ENCODE results near the gene HPN.
"Not testable (repeated sequence)": the region's sequence is repeated elsewhere in the genome, so short reads cannot be mapped to it uniquely, and the experiment has no call there.

HPN gene

GRCh38 chr19:35038623-35039512, 2.7 kb upstream of the HPN start:
- Histone ChIP-seq H3K4me3 (no peak overlapping the region), H3K27ac (no peak overlapping the region)

GRCh38 chr19:35039881-35040825, 1.4 kb upstream of the HPN start:
- peak overlapping the region in 11 of 21 experiments; percentile 3 to 63 (median 42) for H3K27ac ChIP-seq
- peak overlapping the region in 3 of 7 experiments; percentile 2 to 29 (median 22) for H3K4me3 ChIP-seq

- peak overlapping the region in 3 of 7 experiments; percentile 1 to 29 (median 22) for H3K4me3 ChIP-seq
- H3K27ac ChIP-seq = peak overlapping the region in 13 of 21 experiments; percentile 1 to 63 (median 42)
These were observed 534 bp upstream of the HPN start for GRCh38 chr19:35040826-35041547.

- no peak overlapping the region for H3K27ac ChIP-seq
- H3K4me3 ChIP-seq = no peak overlapping the region
These were observed 672 bp downstream of the HPN start for GRCh38 chr19:35042056-35042730.

DNA sequence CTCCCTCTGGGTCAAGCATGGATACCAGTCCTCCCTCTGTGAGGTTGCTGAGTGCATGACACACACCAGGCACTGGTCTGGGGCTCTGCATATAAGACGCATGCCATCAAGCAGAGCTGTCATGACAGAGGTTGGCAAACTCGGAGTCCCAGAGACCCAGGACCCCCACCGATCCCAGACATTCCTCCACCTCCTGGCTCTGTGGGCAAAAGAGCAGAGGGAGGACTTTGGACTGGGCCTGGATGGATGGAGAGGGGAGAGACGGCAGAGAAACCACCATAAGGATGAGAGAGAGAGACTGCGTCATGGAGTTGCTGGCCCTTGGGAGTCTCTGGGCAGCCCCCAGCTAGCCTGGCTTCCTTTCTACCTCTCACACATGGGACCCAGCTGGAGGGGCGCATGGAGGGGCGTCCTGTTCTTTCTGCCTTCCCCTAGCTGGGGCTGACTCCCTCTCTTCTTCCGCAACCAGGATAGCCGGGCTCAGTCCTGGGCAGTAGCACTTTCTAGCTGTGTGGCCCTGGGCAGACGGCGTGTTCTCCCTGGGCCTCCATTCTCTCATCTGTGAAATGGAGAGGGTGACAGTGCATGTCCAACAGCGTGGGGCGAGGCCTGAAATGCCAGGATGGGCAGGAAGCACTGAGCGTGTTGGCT, 1.6 kb downstream of the HPN start:
- no peak overlapping the region for H3K4me3 ChIP-seq
- H3K27ac ChIP-seq = no peak overlapping the region

- Histone ChIP-seq H3K27ac (no peak overlapping the region), H3K4me3 (no peak overlapping the region)
These were observed 2.4 kb downstream of the HPN start for GRCh38 chr19:35043906-35044305.

DNA sequence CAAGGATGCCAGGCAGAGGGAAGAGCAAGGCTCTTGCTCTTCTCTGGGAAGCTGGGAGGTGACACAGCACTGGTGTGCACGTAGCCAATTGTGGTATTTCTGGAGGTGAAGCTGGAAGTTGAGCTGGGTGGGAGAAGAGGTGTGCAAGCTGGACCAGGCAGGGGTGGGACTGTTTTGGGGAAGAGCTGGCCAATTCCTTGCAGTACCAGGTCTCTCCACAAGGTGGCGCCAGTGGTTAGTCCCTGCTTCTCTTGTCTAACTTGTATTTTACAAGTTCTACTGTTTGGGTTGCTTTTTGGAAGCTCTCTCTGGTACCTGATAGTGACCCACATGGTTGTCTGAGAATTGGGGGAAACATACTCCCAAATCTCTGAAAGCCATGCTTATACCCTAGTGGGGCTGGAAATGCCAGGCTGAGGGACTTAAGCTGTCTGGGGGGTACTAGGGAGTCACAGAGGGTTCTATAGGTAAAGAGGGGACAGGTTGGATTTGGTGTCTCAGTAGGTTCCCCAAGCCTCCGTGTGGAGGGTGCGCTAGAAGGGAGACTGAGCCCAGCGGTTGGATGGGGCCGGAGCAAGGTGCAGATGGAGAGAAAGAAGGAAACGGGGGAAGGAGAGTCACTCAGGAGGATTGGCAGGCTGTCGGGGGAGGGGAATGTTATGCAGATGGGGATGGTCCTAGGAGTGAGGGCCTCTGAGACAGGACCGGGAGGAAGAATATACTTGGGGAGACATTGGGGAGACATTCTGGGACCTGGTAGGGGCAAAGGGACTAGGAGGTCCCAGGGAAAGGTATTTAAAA, 3.0 kb downstream of the HPN start:
- Histone ChIP-seq H3K27ac (no peak overlapping the region), H3K4me3 (no peak overlapping the region)

GRCh38 chr19:35045667-35046300, 4.3 kb downstream of the HPN start:
- H3K4me3 ChIP-seq = no peak overlapping the region

DNA sequence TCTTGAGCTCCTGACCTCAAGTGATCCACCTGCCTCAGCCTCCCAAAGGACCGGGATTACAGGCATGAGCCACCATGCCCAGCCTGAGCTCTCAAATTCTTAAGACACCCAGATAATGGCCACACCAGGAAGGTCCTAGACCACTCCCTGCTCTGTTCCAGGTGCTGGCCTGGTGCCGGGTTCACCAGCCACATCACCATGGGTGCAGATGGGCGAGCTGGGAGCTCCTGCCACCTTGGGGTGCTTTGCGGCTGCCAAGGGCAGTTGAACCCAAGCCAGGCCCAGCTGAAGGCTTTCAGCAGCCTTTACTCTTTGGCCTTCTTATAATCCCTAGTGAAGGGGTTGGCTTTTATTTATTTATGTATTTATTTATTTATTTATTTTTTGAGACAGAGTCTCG, 4.9 kb downstream of the HPN start:
- no peak overlapping the region for H3K4me3 ChIP-seq
- no peak overlapping the region for H3K27ac ChIP-seq

More at GRCh38 chr19:35045667-35046300, 4.3 kb downstream of the HPN start:
- no peak overlapping the region for H3K27ac ChIP-seq

- H3K4me3 ChIP-seq = no peak overlapping the region
These were observed 7.4 kb downstream of the HPN start for GRCh38 chr19:35048911-35049411.

GRCh38 chr19:35049456-35049855, 7.9 kb downstream of the HPN start:
- Histone ChIP-seq H3K27ac (no peak overlapping the region), H3K4me3 (no peak overlapping the region)

More at GRCh38 chr19:35048911-35049411, 7.4 kb downstream of the HPN start:
- H3K27ac ChIP-seq = no peak overlapping the region

DNA sequence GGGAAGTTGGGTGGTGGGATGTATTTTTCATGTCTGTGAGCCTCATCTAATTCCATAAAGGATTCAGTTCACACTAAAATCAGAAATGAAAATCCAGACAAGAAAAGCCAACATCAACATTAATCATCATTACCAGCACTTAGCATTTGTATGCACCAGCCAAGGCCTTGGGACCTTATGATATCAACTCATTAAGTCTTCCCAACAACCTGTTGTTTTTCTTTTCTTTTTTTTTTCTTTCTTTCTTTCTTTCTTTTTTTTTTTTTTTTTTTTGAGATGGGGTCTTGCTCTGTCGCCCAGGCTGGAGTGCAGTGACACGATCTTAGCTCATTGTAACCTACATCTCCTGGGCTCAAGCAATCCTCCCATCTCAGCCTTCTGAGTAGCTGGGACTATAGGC, 9.1 kb downstream of the HPN start:
- H3K27ac ChIP-seq, H3K4me3 ChIP-seq: not testable (repeated sequence)

- not testable (repeated sequence) for H3K27ac ChIP-seq, H3K4me3 ChIP-seq
These were observed 9.7 kb downstream of the HPN start for GRCh38 chr19:35051268-35051667.

DNA sequence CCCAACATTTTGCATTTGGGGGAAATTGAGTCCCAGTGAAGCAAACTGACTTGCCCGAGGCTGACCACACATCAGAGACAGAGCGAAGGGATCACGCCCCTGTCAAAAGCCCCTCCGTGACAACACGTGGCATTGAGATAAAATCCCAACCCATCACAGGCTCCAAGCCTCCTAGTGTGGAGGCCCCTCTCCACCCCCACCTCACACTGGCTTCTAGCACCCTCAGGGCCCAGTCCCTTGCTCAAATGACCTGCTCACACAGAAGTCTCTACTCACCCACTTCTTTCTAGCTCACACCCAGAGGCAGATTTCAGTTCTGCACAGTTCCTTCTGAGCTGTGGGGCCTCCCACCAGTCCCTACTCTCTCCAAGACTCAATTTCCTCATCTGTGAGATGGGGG, 10.3 kb downstream of the HPN start:
- Histone ChIP-seq H3K4me3 (no peak overlapping the region), H3K27ac (no peak overlapping the region)

DNA sequence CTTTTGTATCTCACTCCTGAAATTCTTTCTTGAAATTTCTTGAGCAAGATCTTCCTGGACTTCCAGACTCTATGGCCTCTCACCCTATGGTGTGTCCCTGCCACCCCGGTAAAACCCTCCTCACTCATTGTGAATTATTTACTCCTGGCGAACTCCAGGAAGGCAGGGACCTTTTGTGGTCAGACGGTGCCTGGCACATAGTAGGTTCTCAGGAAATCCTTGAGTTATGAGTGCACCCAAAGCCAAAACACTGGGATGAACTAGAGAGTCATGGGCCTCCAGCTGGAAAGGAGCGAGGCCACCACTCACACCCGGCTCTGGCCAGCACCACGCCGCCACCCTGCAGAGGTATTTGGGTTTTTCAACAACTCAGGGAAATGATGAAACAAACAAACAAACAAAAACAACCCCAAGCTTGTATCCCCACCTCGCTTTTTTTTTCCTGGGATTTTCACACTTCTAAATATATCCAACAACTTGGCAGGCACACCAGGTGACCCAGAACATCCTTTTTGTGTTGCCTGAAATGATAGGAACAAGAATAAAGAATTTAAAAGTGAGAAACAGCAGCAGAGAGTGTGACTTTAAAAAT, 11.2 kb downstream of the HPN start:
- Histone ChIP-seq H3K4me3 (no peak overlapping the region), H3K27ac (no peak overlapping the region)

DNA sequence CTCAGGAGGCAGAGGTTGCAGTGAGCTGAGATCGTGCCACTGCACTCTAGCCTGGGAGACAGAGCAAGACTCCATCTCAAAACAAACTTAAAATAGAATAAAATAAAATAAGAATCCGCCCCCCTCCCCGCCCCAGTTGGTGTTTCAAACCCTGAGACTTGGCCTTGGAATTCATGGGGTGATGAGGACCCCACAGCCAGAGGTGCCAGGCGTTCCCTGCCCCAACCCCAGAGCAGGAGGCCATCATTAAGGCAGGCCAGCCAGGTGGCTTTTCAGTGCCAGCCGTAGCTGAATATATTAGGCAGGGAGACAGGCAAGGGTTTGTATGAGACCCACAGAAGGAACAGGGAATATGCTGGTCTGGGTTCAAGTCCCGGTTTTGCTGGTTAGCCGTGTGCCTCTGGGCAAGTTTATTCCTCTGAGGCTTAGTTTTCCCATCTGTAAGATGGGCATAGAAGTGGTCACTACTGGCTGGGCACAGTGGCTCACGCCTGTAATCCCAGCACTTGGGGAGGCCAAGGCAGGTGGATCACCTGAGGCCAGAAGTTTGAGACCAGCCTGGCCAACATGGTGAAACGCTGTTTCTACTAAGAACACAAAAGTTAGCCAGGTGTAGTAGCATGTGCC, 12.3 kb downstream of the HPN start:
- Histone ChIP-seq H3K27ac (no peak overlapping the region), H3K4me3 (no peak overlapping the region)

Measured in skin epidermis (tissue), 12 donors.